HepG2 (cell line): ENCODE data around the gene CDC14A. TPM values are rescaled to one million over a fixed set of nuclear protein-coding genes. Genes with fewer than 3 reads are reported as not detected.
A peak's percentile ranks its signal among the peaks of the same experiment; 100 is the strongest.

ENCODE experiments used
- ARNT2 ChIP-seq: sonication (generic); formaldehyde crosslinking; IDR thresholded peaks from 2 replicates; pipeline ENCODE4 v1.8.0; 2022; ENCODE audit warnings: mild to moderate bottlenecking, low read depth, missing genetic modification reagents, moderate library complexity
- ATRX ChIP-seq: sonication (generic); formaldehyde crosslinking; IDR thresholded peaks from 2 replicates; pipeline ENCODE4 v1.4.0; 2020; ENCODE audit warnings: missing genetic modification reagents, borderline replicate concordance
- CAMTA2 ChIP-seq: sonication (generic); formaldehyde crosslinking; IDR thresholded peaks from 2 replicates; pipeline ENCODE4 v1.4.0; 2020; ENCODE audit warnings: mild to moderate bottlenecking, missing genetic modification reagents, borderline replicate concordance
- EED ChIP-seq: sonication (generic); formaldehyde crosslinking; IDR thresholded peaks from 2 replicates; pipeline ENCODE4 v1.5.0; 2020; ENCODE audit warnings: mild to moderate bottlenecking, missing genetic modification reagents
- GATAD1 ChIP-seq: IDR thresholded peaks from 2 replicates; pipeline ENCODE4 v1.6.1; 2016; ENCODE audit warnings: missing genetic modification reagents, missing compliant biosample characterization
- HES4 ChIP-seq: sonication (generic); formaldehyde crosslinking; IDR thresholded peaks from 2 replicates; pipeline ENCODE4 v1.9.0; 2021; ENCODE audit warnings: mild to moderate bottlenecking, missing genetic modification reagents, borderline replicate concordance
- HNRNPH1 ChIP-seq: fragments of 200-400 bp; formaldehyde crosslinking; optimal IDR thresholded peaks from 2 replicates; pipeline ENCODE3; 2017; ENCODE audit warnings: mild to moderate bottlenecking, low read depth, low read length
- IKZF1 ChIP-seq: fragments of 450-650 bp; IDR thresholded peaks from 2 replicates; pipeline ENCODE4 v1.7.1; 2016
- KDM3A ChIP-seq: IDR thresholded peaks from 2 replicates; pipeline ENCODE4 v1.6.1; 2018; ENCODE audit warnings: low read depth, missing compliant biosample characterization
- LBX2 ChIP-seq: sonication (generic); formaldehyde crosslinking; IDR thresholded peaks from 2 replicates; pipeline ENCODE4 v1.5.0; 2020; ENCODE audit warnings: missing genetic modification reagents, mild to moderate bottlenecking, borderline replicate concordance
- MYPOP ChIP-seq: sonication (generic); formaldehyde crosslinking; IDR thresholded peaks from 2 replicates; pipeline ENCODE4 v1.8.1; 2023; ENCODE audit warnings: mild to moderate bottlenecking, moderate library complexity, missing genetic modification reagents
- RBFOX2 ChIP-seq: fragments of 200-400 bp; formaldehyde crosslinking; IDR thresholded peaks from 2 replicates; pipeline ENCODE4 v1.6.1; 2017; ENCODE audit warnings: low read depth, mild to moderate bottlenecking, low read length
- SCMH1 ChIP-seq: sonication (generic); formaldehyde crosslinking; IDR thresholded peaks from 2 replicates; pipeline ENCODE4 v1.9.0; 2021; ENCODE audit warnings: missing genetic modification reagents, mild to moderate bottlenecking, borderline replicate concordance
- SOX13 ChIP-seq, 3 experiments: fragments of 450-650 bp in 1 of 3; sonication (generic) in 1 of 3; formaldehyde crosslinking in 1 of 3; IDR thresholded peaks in 2 of 3; conservative IDR thresholded peaks in 1 of 3; 2 replicates each; pipeline versions ENCODE4 v1.5.0 to v1.6.1; 2016 to 2020; ENCODE audit warnings: antibody characterized with exemption in 1 of 3, mild to moderate bottlenecking in 1 of 3, missing compliant biosample characterization in 1 of 3, missing genetic modification reagents in 1 of 3, moderate library complexity in 1 of 3
- TSC22D2 ChIP-seq: sonication (generic); formaldehyde crosslinking; IDR thresholded peaks from 2 replicates; pipeline ENCODE4 v1.5.1; 2020; ENCODE audit warnings: missing genetic modification reagents, mild to moderate bottlenecking, borderline replicate concordance
- YY1 ChIP-seq: IDR thresholded peaks from 2 replicates; pipeline ENCODE4 v1.6.1; 2011; ENCODE audit warnings: low read length, low read depth, moderate library complexity, mild to moderate bottlenecking; ENCODE audit not compliant: insufficient read depth, insufficient replicate concordance
- ZBTB8A ChIP-seq: sonication (generic); formaldehyde crosslinking; IDR thresholded peaks from 2 replicates; pipeline ENCODE4 v1.4.0; 2020; ENCODE audit warnings: mild to moderate bottlenecking, low read depth, missing genetic modification reagents, borderline replicate concordance
- ZC3H13 ChIP-seq: sonication (generic); formaldehyde crosslinking; IDR thresholded peaks from 2 replicates; pipeline ENCODE4 v1.8.1; 2023; ENCODE audit warnings: mild to moderate bottlenecking, missing genetic modification reagents, moderate library complexity
- ZGPAT ChIP-seq: IDR thresholded peaks from 2 replicates; pipeline ENCODE4 v1.6.1; 2016; ENCODE audit warnings: mild to moderate bottlenecking
- ZNF33A ChIP-seq: sonication (generic); formaldehyde crosslinking; IDR thresholded peaks from 2 replicates; pipeline ENCODE4 v1.5.1; 2020; ENCODE audit warnings: missing genetic modification reagents, mild to moderate bottlenecking, moderate library complexity, borderline replicate concordance
- ZNF7 ChIP-seq: IDR thresholded peaks from 2 replicates; pipeline ENCODE4 v1.6.1; 2016; ENCODE audit warnings: missing biosample characterization, missing genetic modification reagents
- ZNF709 ChIP-seq: sonication (generic); formaldehyde crosslinking; IDR thresholded peaks from 2 replicates; pipeline ENCODE4 v1.5.0; 2020; ENCODE audit warnings: mild to moderate bottlenecking, missing genetic modification reagents
- ZNF816 ChIP-seq: sonication (generic); formaldehyde crosslinking; IDR thresholded peaks from 2 replicates; pipeline ENCODE4 v1.8.0; 2022; ENCODE audit warnings: missing genetic modification reagents, mild to moderate bottlenecking, borderline replicate concordance
- polyA plus RNA-seq, 8 experiments: library from polyadenylated mRNA; depleted of rRNA in 3 of 8; stranded (reverse) in 7 of 8; unstranded in 1 of 8; fragments of >200 nt; fragmentation: Illumina TruSeq in 4 of 8; extraction: Trizol in 4 of 8; gene quantifications; 2 replicates each; pipeline versions ENCODE4 v1.2.1 to v1.2.3, GENCODE V29; 2011 to 2016; ENCODE audit warnings: low read depth in 4 of 8, missing spikeins in 1 of 8, mixed read lengths in 1 of 8; ENCODE audit not compliant: insufficient read depth in 1 of 8
- total RNA-seq, 5 experiments: library from RNA; depleted of rRNA; stranded (reverse); fragments of >200 nt; fragmentation: Illumina TruSeq; extraction: Trizol; gene quantifications; 2 replicates each; pipeline ENCODE4 v1.2.3, GENCODE V29; 2016; ENCODE audit warnings: low read depth in 1 of 5
- TF ChIP-seq, protein P1 (sequence below): IDR thresholded peaks from 2 replicates; pipeline ENCODE4 v1.6.1; 2016; ENCODE audit warnings: missing genetic modification reagents, missing compliant biosample characterization

CDC14A gene
- total and polyA plus RNA-seq, 2 of the 13 experiments (the other 11 are each of a cell fraction or from before 2014, with no cell fraction given), result 2.8 to 4.9 TPM

DNA sequence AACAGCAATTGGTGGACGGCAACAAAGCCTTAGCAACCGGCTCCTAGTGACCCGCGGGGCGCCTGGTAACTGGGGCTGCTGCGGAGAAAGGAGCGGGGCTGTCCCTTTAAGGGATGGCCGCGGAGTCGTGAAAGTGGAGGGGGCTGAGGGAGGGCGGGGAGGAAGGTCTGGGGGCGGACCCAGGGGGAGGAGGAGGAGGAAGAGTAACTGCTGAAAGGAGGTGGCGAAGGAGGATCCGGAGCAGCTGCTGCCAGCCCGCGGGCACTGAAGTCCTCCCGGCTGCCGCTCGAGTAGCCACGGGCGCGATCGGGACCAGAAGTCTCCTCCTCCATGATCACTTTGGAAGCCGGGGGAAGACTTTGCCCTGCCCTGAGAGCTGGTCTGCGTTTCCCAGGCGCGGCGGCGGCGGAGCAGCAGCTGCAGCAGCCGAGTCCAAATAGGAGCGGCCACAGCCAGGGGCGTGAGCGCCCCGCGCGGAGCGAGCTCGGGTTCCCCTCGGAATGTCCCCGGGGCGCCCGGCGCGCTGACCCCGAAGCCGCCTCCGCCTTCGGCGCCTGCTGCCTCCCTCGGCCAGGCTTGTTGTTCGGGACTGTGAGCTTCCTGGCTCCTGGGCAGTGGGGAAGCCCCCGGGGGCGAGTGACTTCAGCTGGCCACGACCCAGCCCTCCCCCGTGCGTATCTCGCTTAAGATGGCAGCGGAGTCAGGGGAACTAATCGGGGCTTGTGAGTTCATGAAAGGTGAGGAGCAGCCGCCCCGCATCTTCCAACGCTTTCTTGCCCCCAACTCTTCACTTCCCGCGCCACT, at the start of gene CDC14A (continued):
- TF ChIP-seq KDM3A (CRISPR knock-in tag) (peak; percentile 21; the same call in 1 of the 2 replicates), ARNT2 (0 out of 2 replicates have a peak, but pooled peaks have one; percentile 35), TSC22D2 (CRISPR knock-in tag) (no peak), ATRX (no peak), RBFOX2 (peak; percentile 70), ZNF709 (no peak), CAMTA2 (CRISPR knock-in tag) (no peak), GATAD1 (CRISPR knock-in tag) (no peak), ZBTB8A (CRISPR knock-in tag) (no peak), YY1 (peak; percentile 65), HNRNPH1 (no peak), ZC3H13 (peak; percentile 65; the same call in 1 of the 2 replicates), HES4 (CRISPR knock-in tag) (no peak), IKZF1 (no peak), MYPOP (no peak), ZNF816 (0 out of 2 replicates have a peak, but pooled peaks have one; percentile 50), SCMH1 (CRISPR knock-in tag) (no peak), LBX2 (CRISPR knock-in tag) (no peak), ZNF7 (CRISPR knock-in tag) (no peak), ZNF33A (CRISPR knock-in tag) (0 out of 2 replicates have a peak, but pooled peaks have one; percentile 26), ZGPAT (peak; percentile 36; the same call in 1 of the 2 replicates), SOX13 (IDR thresholded peaks at IDR 0.05) (no peak), SOX13 (CRISPR knock-in tag; conservative IDR thresholded peaks at IDR 0.05 in 1 of 2, IDR thresholded peaks at IDR 0.05 in 1 of 2) (0 out of 4 replicates have a peak, but pooled peaks of 1 of the 2 experiments have one; percentile 12), EED (CRISPR knock-in tag) (no peak)
- TF ChIP-seq, protein P1, sequence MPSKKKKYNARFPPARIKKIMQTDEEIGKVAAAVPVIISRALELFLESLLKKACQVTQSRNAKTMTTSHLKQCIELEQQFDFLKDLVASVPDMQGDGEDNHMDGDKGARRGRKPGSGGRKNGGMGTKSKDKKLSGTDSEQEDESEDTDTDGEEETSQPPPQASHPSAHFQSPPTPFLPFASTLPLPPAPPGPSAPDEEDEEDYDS (CRISPR knock-in tag), result peak; percentile 41; the same call in 1 of the 2 replicates
